PC-9 (cell line): Measurements from ENCODE around the gene PRPF38B.

ENCODE experiments used
- EZH2 ChIP-seq: fragments of 200-600 bp; sonication (generic); IDR thresholded peaks from 2 replicates; pipeline ENCODE4 v1.8.0; 2017; ENCODE audit warnings: antibody characterized with exemption, low read depth
- TF ChIP-seq, protein P1 (sequence below): fragments of 200-600 bp; sonication (generic); conservative IDR thresholded peaks from 2 replicates; pipeline ENCODE4 v1.6.1; 2017; ENCODE audit warnings: mixed run types, antibody characterized with exemption, mild to moderate bottlenecking, moderate library complexity

DNA sequence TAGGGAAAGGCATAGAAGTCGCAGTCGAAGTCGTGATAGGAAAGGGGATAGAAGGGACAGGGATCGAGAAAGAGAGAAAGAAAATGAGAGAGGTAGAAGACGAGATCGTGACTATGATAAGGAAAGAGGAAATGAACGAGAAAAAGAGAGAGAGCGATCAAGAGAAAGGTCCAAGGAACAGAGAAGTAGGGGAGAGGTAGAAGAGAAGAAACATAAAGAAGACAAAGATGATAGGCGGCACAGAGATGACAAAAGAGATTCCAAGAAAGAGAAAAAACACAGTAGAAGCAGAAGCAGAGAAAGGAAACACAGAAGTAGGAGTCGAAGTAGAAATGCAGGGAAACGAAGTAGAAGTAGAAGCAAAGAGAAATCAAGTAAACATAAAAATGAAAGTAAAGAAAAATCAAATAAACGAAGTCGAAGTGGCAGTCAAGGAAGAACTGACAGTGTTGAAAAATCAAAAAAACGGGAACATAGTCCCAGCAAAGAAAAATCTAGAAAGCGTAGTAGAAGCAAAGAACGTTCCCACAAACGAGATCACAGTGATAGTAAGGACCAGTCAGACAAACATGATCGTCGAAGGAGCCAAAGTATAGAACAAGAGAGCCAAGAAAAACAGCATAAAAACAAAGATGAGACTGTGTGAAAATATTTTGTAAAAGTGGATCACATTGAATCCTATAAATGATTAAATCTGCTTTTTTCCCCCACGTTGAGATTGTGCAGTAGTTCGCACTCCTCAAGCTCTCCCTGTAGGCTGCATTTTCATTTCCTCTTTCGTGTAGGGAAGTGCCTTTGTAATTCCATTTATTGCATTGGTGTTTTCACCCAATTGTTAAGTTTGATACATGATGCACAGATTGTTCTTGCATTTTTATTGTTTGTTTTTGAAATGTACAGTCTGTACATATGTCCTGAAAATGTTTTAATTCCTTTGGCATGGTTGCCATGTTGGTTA, 7.5 kb downstream of the PRPF38B start:
- TF ChIP-seq, protein P1, sequence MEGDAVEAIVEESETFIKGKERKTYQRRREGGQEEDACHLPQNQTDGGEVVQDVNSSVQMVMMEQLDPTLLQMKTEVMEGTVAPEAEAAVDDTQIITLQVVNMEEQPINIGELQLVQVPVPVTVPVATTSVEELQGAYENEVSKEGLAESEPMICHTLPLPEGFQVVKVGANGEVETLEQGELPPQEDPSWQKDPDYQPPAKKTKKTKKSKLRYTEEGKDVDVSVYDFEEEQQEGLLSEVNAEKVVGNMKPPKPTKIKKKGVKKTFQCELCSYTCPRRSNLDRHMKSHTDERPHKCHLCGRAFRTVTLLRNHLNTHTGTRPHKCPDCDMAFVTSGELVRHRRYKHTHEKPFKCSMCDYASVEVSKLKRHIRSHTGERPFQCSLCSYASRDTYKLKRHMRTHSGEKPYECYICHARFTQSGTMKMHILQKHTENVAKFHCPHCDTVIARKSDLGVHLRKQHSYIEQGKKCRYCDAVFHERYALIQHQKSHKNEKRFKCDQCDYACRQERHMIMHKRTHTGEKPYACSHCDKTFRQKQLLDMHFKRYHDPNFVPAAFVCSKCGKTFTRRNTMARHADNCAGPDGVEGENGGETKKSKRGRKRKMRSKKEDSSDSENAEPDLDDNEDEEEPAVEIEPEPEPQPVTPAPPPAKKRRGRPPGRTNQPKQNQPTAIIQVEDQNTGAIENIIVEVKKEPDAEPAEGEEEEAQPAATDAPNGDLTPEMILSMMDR: no peak
- no peak for TF ChIP-seq EZH2
